WTC11 (cell line): ENCODE data around the gene SH2D5. TPM values are rescaled to one million over a fixed set of nuclear protein-coding genes. Genes with fewer than 3 reads are reported as not detected.
A peak's percentile ranks its signal among the peaks of the same experiment; 100 is the strongest.

Experiments used
- ATAC-seq: fragments of 200-7000 bp; cut with Tn5 transposase; 2 replicates; pipeline ENCODE4 v1.10.0; 2021; ENCODE audit warnings: mild to moderate bottlenecking, moderate library complexity
- CTCF ChIA-PET: fragments of 300-600 bp; sonication (Branson Sonifier 250); formaldehyde crosslinking; loops from one replicate; lab custom pipeline; 2021; ENCODE audit warnings: antibody characterized with exemption; lab: Charles Lee
- POLR2A ChIA-PET: fragments of 350-600 bp; sonication (Branson Sonifier 250); formaldehyde crosslinking; loops from one replicate; lab custom pipeline; 2021; ENCODE audit warnings: antibody characterized with exemption; lab: Charles Lee
- DNase-seq: peaks from one replicate; pipeline ENCODE4 v3.0.0; 2021; ENCODE audit warnings: low spot score
- H3K27ac Mint-ChIP-seq: 2 replicates; pipeline ENCODE4 v1.8.0; 2021; ENCODE audit warnings: mixed read lengths
- H3K27me3 Mint-ChIP-seq: 2 replicates; pipeline ENCODE4 v1.8.0; 2021; ENCODE audit warnings: low read depth, mild to moderate bottlenecking, moderate library complexity, mixed read lengths
- H3K36me3 Mint-ChIP-seq: 2 replicates; pipeline ENCODE4 v1.8.0; 2021; ENCODE audit warnings: mixed read lengths
- H3K4me1 Mint-ChIP-seq: 2 replicates; pipeline ENCODE4 v1.8.0; 2022; ENCODE audit warnings: mixed read lengths
- H3K4me3 Mint-ChIP-seq: 2 replicates; pipeline ENCODE4 v1.8.0; 2021; ENCODE audit warnings: mild to moderate bottlenecking, moderate library complexity, mixed read lengths
- H3K9me3 Mint-ChIP-seq: 2 replicates; pipeline ENCODE4 v1.8.0; 2021; ENCODE audit warnings: mixed read lengths
- AR ChIP-seq: fragments of 250-450 bp; sonication (Bioruptor Pico); IDR thresholded peaks from 2 replicates; pipeline ENCODE4 v1.9.0; 2021; ENCODE audit warnings: mild to moderate bottlenecking
- CREM ChIP-seq: sonication (generic); formaldehyde crosslinking; IDR thresholded peaks from 2 replicates; pipeline ENCODE4 v1.8.1; 2022; ENCODE audit warnings: mild to moderate bottlenecking, missing genetic modification reagents, moderate library complexity
- ERG ChIP-seq: fragments of 250-450 bp; sonication (Bioruptor Pico); IDR thresholded peaks from 2 replicates; pipeline ENCODE4 v1.8.0; 2021; ENCODE audit warnings: mild to moderate bottlenecking
- ETV6 ChIP-seq: sonication (generic); formaldehyde crosslinking; IDR thresholded peaks from 2 replicates; pipeline ENCODE4 v1.8.1; 2022; ENCODE audit warnings: mild to moderate bottlenecking, missing genetic modification reagents
- FOXK1 ChIP-seq: sonication (generic); formaldehyde crosslinking; IDR thresholded peaks from 2 replicates; pipeline ENCODE4 v1.8.0; 2022; ENCODE audit warnings: mild to moderate bottlenecking, moderate library complexity, missing genetic modification reagents
- FOXP4 ChIP-seq: sonication (generic); formaldehyde crosslinking; IDR thresholded peaks from 2 replicates; pipeline ENCODE4 v1.8.0; 2022; ENCODE audit warnings: mild to moderate bottlenecking, missing genetic modification reagents
- IRF2 ChIP-seq: sonication (generic); formaldehyde crosslinking; IDR thresholded peaks from 2 replicates; pipeline ENCODE4 v1.8.0; 2022; ENCODE audit warnings: low read depth, missing genetic modification reagents, borderline replicate concordance
- KAT7 ChIP-seq: sonication (generic); formaldehyde crosslinking; IDR thresholded peaks from 2 replicates; pipeline ENCODE4 v1.8.1; 2023; ENCODE audit warnings: missing genetic modification reagents, mild to moderate bottlenecking, borderline replicate concordance
- NFATC4 ChIP-seq: fragments of 250-450 bp; sonication (Bioruptor Pico); IDR thresholded peaks from 2 replicates; pipeline ENCODE4 v1.9.0; 2021; ENCODE audit warnings: mild to moderate bottlenecking
- NR1H2 ChIP-seq: sonication (generic); formaldehyde crosslinking; IDR thresholded peaks from 2 replicates; pipeline ENCODE4 v1.9.0; 2021; ENCODE audit warnings: mild to moderate bottlenecking, moderate library complexity, missing genetic modification reagents
- RORB ChIP-seq: fragments of 250-450 bp; sonication (Bioruptor Pico); IDR thresholded peaks from 2 replicates; pipeline ENCODE4 v1.9.0; 2021; ENCODE audit warnings: mild to moderate bottlenecking
- SOX15 ChIP-seq: fragments of 250-450 bp; sonication (Bioruptor Pico); IDR thresholded peaks from 2 replicates; pipeline ENCODE4 v1.9.0; 2021; ENCODE audit warnings: mild to moderate bottlenecking
- STAT6 ChIP-seq: sonication (generic); formaldehyde crosslinking; conservative IDR thresholded peaks from 2 replicates; pipeline ENCODE4 v1.8.1; 2023; ENCODE audit warnings: mild to moderate bottlenecking, low read depth, missing genetic modification reagents, moderate library complexity
- TP53 ChIP-seq: sonication (generic); formaldehyde crosslinking; IDR thresholded peaks from 2 replicates; pipeline ENCODE4 v1.8.1; 2023; ENCODE audit warnings: mild to moderate bottlenecking, missing genetic modification reagents
- USF2 ChIP-seq: sonication (generic); formaldehyde crosslinking; IDR thresholded peaks from 2 replicates; pipeline ENCODE4 v1.8.1; 2023; ENCODE audit warnings: mild to moderate bottlenecking, missing genetic modification reagents, moderate library complexity
- ZNF121 ChIP-seq: sonication (generic); formaldehyde crosslinking; IDR thresholded peaks from 2 replicates; pipeline ENCODE4 v1.8.0; 2023; ENCODE audit warnings: missing genetic modification reagents
- ZNF263 ChIP-seq: sonication (generic); formaldehyde crosslinking; IDR thresholded peaks from 2 replicates; pipeline ENCODE4 v1.8.1; 2022; ENCODE audit warnings: low read depth, mild to moderate bottlenecking, moderate library complexity, missing genetic modification reagents
- ZSCAN18 ChIP-seq: fragments of 250-450 bp; sonication (Bioruptor Pico); IDR thresholded peaks from 2 replicates; pipeline ENCODE4 v2.1.2; 2022; ENCODE audit warnings: mild to moderate bottlenecking, moderate library complexity
- total RNA-seq: library from RNA; stranded (reverse); gene quantifications from 3 replicates; pipeline ENCODE4 v1.2.3, GENCODE V29; 2021

Gene SH2D5
- total RNA-seq, 1 experiment from 2014 or later: 13.8 TPM

GRCh38 chr1:20709868-20710267 lies 22.6 kb downstream of the SH2D5 start:
- no peaks in the 10 kb centered on the region for H3K9me3 Mint-ChIP-seq
- POLR2A ChIA-PET: no interaction called here
- ATAC-seq: no peak
- TF ChIP-seq STAT6 (CRISPR knock-in tag): no peak
- TF ChIP-seq USF2 (CRISPR knock-in tag): no peak
- no peak for TF ChIP-seq SOX15 (CRISPR knock-in tag)
- no peak for TF ChIP-seq ERG
- no peak for TF ChIP-seq NR1H2 (CRISPR knock-in tag)
- TF ChIP-seq KAT7: no peak
- TF ChIP-seq IRF2 (CRISPR knock-in tag): no peak
- no peak for TF ChIP-seq CREM
- TF ChIP-seq FOXK1 (CRISPR knock-in tag): no peak
- TF ChIP-seq ZSCAN18 (CRISPR knock-in tag): no peak
- TF ChIP-seq, all 79 proteins: peak for 0
- Mint-ChIP-seq H3K27ac (no peak overlapping the region), H3K36me3 (peaks cover 6% of the 10 kb centered on the region), H3K4me1 (no peaks in the 10 kb centered on the region), H3K4me3 (no peak overlapping the region), H3K27me3 (no peaks in the 10 kb centered on the region)
- no peak for DNase-seq
- CTCF ChIA-PET: no interaction called here

- POLR2A ChIA-PET: no interaction called here
- no peak for ATAC-seq
- H3K27ac Mint-ChIP-seq: no peak overlapping the region
- TF ChIP-seq FOXP4 (no peak), ZNF121 (CRISPR knock-in tag) (0 out of 2 replicates have a peak, but pooled peaks have one; percentile 47)
- DNase-seq: no peak
- H3K4me1 Mint-ChIP-seq: no peaks in the 10 kb centered on the region
- CTCF ChIA-PET: no interaction called here
- H3K4me3 Mint-ChIP-seq: no peak overlapping the region
- H3K9me3 Mint-ChIP-seq: no peaks in the 10 kb centered on the region
- H3K27me3 Mint-ChIP-seq: no peaks in the 10 kb centered on the region
- H3K36me3 Mint-ChIP-seq: peaks cover 6% of the 10 kb centered on the region
These were observed 23.6 kb downstream of the SH2D5 start for GRCh38 chr1:20708891-20709290.

GRCh38 chr1:20708057-20708456 lies 24.4 kb downstream of the SH2D5 start:
- DNase-seq (no peak), ATAC-seq (no peak)
- ChIA-PET CTCF (interaction anchor here (4.1 kb wide), 1 partner anchor 11 kb away, joined by 27 read pairs; no protein-coding TSS in a partner anchor), POLR2A (interaction anchor here (0.6 kb wide), 1 partner anchor 81 kb away, joined by 4 read pairs; no protein-coding TSS in a partner anchor)
- Mint-ChIP-seq H3K27ac (no peak overlapping the region; the same call in 1 of the 2 replicates), H3K4me3 (no peak overlapping the region), H3K9me3 (no peaks in the 10 kb centered on the region), H3K4me1 (no peaks in the 10 kb centered on the region), H3K36me3 (peaks cover 6% of the 10 kb centered on the region), H3K27me3 (no peaks in the 10 kb centered on the region)
- TF ChIP-seq ETV6 (CRISPR knock-in tag) (no peak), RORB (CRISPR knock-in tag) (no peak), KAT7 (no peak), ZNF263 (CRISPR knock-in tag) (no peak), NFATC4 (CRISPR knock-in tag) (no peak), NR1H2 (CRISPR knock-in tag) (no peak), AR (CRISPR knock-in tag) (no peak), TP53 (no peak)
